DOHH2 (cell line): ENCODE measurements around the gene NT5C3B.

Source experiments
- H3F3A ChIP-seq: fragments of 200-600 bp; sonication (generic), shearing (Covaris generic); 2 replicates; pipeline ENCODE4 v1.6.0; 2016; ENCODE audit warnings: antibody characterized with exemption, mild to moderate bottlenecking; ENCODE audit not compliant: control insufficient read depth, insufficient read depth
- H3K27ac ChIP-seq: fragments of 200-600 bp; sonication (generic); 2 replicates; pipeline ENCODE4 v1.5.1; 2014; ENCODE audit warnings: low read depth, mild to moderate bottlenecking, low read length, moderate library complexity
- H3K27me3 ChIP-seq: fragments of 200-600 bp; sonication (generic); 2 replicates; pipeline ENCODE4 v1.6.1; 2014; ENCODE audit warnings: mild to moderate bottlenecking, low read length, mixed read lengths; ENCODE audit not compliant: control insufficient read depth
- H3K36me3 ChIP-seq: fragments of 200-600 bp; sonication (generic); 2 replicates; pipeline ENCODE4 v1.6.1; 2014; ENCODE audit warnings: mild to moderate bottlenecking, low read length, moderate library complexity, mixed read lengths; ENCODE audit not compliant: control insufficient read depth
- H3K4me1 ChIP-seq: fragments of 200-600 bp; sonication (generic); 2 replicates; pipeline ENCODE4 v1.6.1; 2014; ENCODE audit warnings: mild to moderate bottlenecking, low read length, mixed read lengths; ENCODE audit not compliant: control insufficient read depth
- H3K4me2 ChIP-seq: fragments of 200-600 bp; sonication (generic); 2 replicates; pipeline ENCODE4 v1.6.0; 2014; ENCODE audit warnings: mild to moderate bottlenecking, low read length, moderate library complexity
- H3K4me3 ChIP-seq: fragments of 200-600 bp; sonication (generic); 2 replicates; pipeline ENCODE4 v1.5.1; 2014; ENCODE audit warnings: mild to moderate bottlenecking, low read length, mixed read lengths
- H3K79me2 ChIP-seq: fragments of 200-600 bp; sonication (generic); 2 replicates; pipeline ENCODE4 v1.6.1; 2014; ENCODE audit warnings: mild to moderate bottlenecking, low read length, mixed read lengths; ENCODE audit not compliant: control insufficient read depth
- H3K9me2 ChIP-seq: fragments of 200-600 bp; sonication (generic); replicated peaks from 2 replicates; pipeline ENCODE4 v1.6.1; 2014; ENCODE audit warnings: mild to moderate bottlenecking, low read length, mixed read lengths; ENCODE audit not compliant: control insufficient read depth
- H3K9me3 ChIP-seq: fragments of 200-600 bp; sonication (generic); 2 replicates; pipeline ENCODE4 v1.6.1; 2014; ENCODE audit warnings: antibody characterized with exemption, low read length, mixed read lengths; ENCODE audit not compliant: control insufficient read depth, insufficient read depth
- H4K20me1 ChIP-seq: fragments of 200-600 bp; sonication (generic); 2 replicates; pipeline ENCODE4 v1.6.0; 2014; ENCODE audit warnings: low read depth, mild to moderate bottlenecking, antibody characterized with exemption, low read length, moderate library complexity; ENCODE audit not compliant: control insufficient read depth, insufficient read depth
- CTCF ChIP-seq: fragments of 200-600 bp; sonication (generic); IDR thresholded peaks from one replicate; pipeline ENCODE4 v1.5.1; 2014; ENCODE audit warnings: antibody characterized with exemption, mild to moderate bottlenecking, low read depth, low read length; ENCODE audit not compliant: poor library complexity, severe bottlenecking
- EZH2phosphoT487 ChIP-seq: fragments of 200-600 bp; sonication (generic); IDR thresholded peaks from 2 replicates; pipeline ENCODE4 v1.6.1; 2017; ENCODE audit warnings: borderline replicate concordance, mild to moderate bottlenecking, antibody characterized with exemption, low read length, moderate library complexity, mixed read lengths

NT5C3B gene

DNA sequence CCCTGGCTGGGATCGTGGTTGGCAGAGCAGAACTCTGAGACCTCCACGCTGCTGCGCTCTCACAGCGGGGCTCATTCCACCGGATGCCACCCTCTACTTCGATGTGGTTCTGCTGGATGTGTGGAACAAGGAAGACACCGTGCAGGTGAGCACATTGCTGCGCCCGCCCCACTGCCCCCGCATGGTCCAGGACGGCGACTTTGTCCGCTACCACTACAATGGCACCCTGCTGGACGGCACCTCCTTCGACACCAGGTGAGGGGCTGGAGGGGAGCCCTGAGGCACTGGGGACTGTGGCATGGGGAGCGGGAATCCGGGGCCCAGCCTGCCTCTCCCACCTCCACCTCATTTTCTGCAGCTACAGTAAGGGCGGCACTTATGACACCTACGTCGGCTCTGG lies 18.0 kb downstream of the NT5C3B start:
- Histone ChIP-seq H3K27ac (no peak overlapping the region), H3K4me2 (peak overlapping the region; percentile 66), H4K20me1 (no peaks in the 10 kb centered on the region), H3K9me3 (no peaks in the 10 kb centered on the region), H3K36me3 (no peaks in the 10 kb centered on the region), H3K4me1 (peaks cover 14% of the 10 kb centered on the region), H3K79me2 (no peaks in the 10 kb centered on the region), H3F3A (no peaks in the 10 kb centered on the region), H3K9me2 (no peaks in the 10 kb centered on the region), H3K27me3 (no peaks in the 10 kb centered on the region; the same call in none of the 2 replicates), H3K4me3 (0 out of 2 replicates have a peak overlapping the region, but pooled peaks have one; percentile 47)
- TF ChIP-seq EZH2phosphoT487 (no peak), CTCF (no peak)

DNA sequence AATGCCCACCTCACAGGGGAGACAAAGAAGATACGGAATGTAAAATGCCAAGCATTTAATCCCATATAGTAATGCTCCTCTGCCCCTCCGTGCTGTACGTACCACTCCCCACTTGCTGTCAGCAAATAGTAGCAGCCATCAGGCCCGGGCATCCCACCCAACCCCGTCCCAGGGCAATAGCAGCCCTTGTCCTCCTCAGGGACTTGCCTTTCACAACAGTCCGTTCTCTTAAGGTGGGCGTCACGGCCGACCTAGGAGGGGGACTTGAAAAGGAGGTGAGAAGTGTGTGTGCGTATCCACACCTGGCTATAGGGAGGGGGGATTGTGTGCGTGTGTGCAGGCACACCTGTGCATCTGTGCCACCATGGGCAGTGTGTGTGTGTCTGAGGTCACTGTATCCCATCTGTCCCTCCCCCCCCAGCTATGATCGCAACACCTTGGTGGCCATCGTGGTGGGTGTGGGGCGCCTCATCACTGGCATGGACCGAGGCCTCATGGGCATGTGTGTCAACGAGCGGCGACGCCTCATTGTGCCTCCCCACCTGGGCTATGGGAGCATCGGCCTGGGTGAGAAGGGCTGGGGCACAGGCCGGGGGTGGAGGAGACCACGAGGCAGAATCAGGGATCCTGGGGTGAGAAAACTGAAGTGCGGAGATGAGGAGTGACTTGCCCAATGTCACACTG lies 19.3 kb downstream of the NT5C3B start:
- Histone ChIP-seq H3K27me3 (peaks cover 5% of the 10 kb centered on the region), H3K36me3 (no peaks in the 10 kb centered on the region), H3K9me3 (no peaks in the 10 kb centered on the region), H3K9me2 (no peaks in the 10 kb centered on the region), H4K20me1 (no peaks in the 10 kb centered on the region), H3K79me2 (no peaks in the 10 kb centered on the region), H3K4me1 (peaks cover 24% of the 10 kb centered on the region), H3F3A (no peaks in the 10 kb centered on the region), H3K27ac (no peak overlapping the region), H3K4me3 (no peak overlapping the region), H3K4me2 (no peak overlapping the region)
- TF ChIP-seq CTCF (no peak), EZH2phosphoT487 (no peak)

- TF ChIP-seq EZH2phosphoT487: no peak
- TF ChIP-seq CTCF: no peak
- Histone ChIP-seq H3F3A (no peaks in the 10 kb centered on the region), H3K9me2 (no peaks in the 10 kb centered on the region), H3K36me3 (no peaks in the 10 kb centered on the region), H3K4me3 (no peak overlapping the region), H3K4me2 (no peak overlapping the region), H3K9me3 (no peaks in the 10 kb centered on the region), H3K27me3 (peaks cover 11% of the 10 kb centered on the region), H3K4me1 (peaks cover 28% of the 10 kb centered on the region), H3K79me2 (no peaks in the 10 kb centered on the region), H3K27ac (no peak overlapping the region), H4K20me1 (no peaks in the 10 kb centered on the region)
Observed at GRCh38 chr17:41814195-41814594, 21.8 kb downstream of the NT5C3B start.
